ENCODE data around the gene SYT14.
"Not testable (repeated sequence)": the region's sequence is repeated elsewhere in the genome, so short reads cannot be mapped to it uniquely, and the experiment has no call there.

The SYT14 gene

GRCh38 chr1:209937996-209938959 is at the start of gene SYT14:
Gene SYT14, plus strand, starts transcription at chr1:209938217. Its CDS starts 48 bp downstream, at chr1:209938265.
- no peak for DNase-seq

GRCh38 chr1:209888291-209889076 is 49.5 kb upstream of the SYT14 start:
- DNase-seq = not testable (repeated sequence)

- no peak for DNase-seq
These were observed 49.0 kb upstream of the SYT14 start for GRCh38 chr1:209889077-209889418.

- no peak for DNase-seq
These were observed 47.2 kb upstream of the SYT14 start for GRCh38 chr1:209890641-209891330.

- no peak for DNase-seq
These were observed 44.3 kb upstream of the SYT14 start for GRCh38 chr1:209893751-209894150.

GRCh38 chr1:209895709-209896108 is 42.3 kb upstream of the SYT14 start:
- no peak for DNase-seq

GRCh38 chr1:209896346-209896745 is 41.7 kb upstream of the SYT14 start:
- DNase-seq = no peak

GRCh38 chr1:209898271-209898670 is 39.7 kb upstream of the SYT14 start:
- DNase-seq = not testable (repeated sequence)

GRCh38 chr1:209898851-209899250 is 39.2 kb upstream of the SYT14 start:
- not testable (repeated sequence) for DNase-seq

- DNase-seq = no peak
These were observed 38.1 kb upstream of the SYT14 start for GRCh38 chr1:209899948-209900347.

- no peak for DNase-seq
These were observed 37.3 kb upstream of the SYT14 start for GRCh38 chr1:209900734-209901133.

GRCh38 chr1:209901211-209901610 is 36.8 kb upstream of the SYT14 start:
- no peak for DNase-seq

GRCh38 chr1:209904774-209905173 is 33.2 kb upstream of the SYT14 start:
- not testable (repeated sequence) for DNase-seq

GRCh38 chr1:209911746-209912145 is 26.3 kb upstream of the SYT14 start:
- no peak for DNase-seq

- no peak for DNase-seq
These were observed 25.7 kb upstream of the SYT14 start for GRCh38 chr1:209912306-209912705.

GRCh38 chr1:209919637-209920036 is 18.4 kb upstream of the SYT14 start:
- not testable (repeated sequence) for DNase-seq

GRCh38 chr1:209920844-209921243 is 17.2 kb upstream of the SYT14 start:
- no peak for DNase-seq

GRCh38 chr1:209924390-209924789 is 13.6 kb upstream of the SYT14 start:
- DNase-seq = no peak

GRCh38 chr1:209926045-209926444 is 12.0 kb upstream of the SYT14 start:
- no peak for DNase-seq

- no peak for DNase-seq
These were observed 10.6 kb upstream of the SYT14 start for GRCh38 chr1:209927466-209927865.

- no peak for DNase-seq
These were observed 8.3 kb upstream of the SYT14 start for GRCh38 chr1:209929751-209930150.

- no peak for DNase-seq
These were observed 6.9 kb upstream of the SYT14 start for GRCh38 chr1:209931141-209931540.

GRCh38 chr1:209936125-209936524 is 1.9 kb upstream of the SYT14 start:
- no peak for DNase-seq

Measured in GF-D8 (cell line).